Measurements from ENCODE around the gene ZMIZ1.

DNA sequence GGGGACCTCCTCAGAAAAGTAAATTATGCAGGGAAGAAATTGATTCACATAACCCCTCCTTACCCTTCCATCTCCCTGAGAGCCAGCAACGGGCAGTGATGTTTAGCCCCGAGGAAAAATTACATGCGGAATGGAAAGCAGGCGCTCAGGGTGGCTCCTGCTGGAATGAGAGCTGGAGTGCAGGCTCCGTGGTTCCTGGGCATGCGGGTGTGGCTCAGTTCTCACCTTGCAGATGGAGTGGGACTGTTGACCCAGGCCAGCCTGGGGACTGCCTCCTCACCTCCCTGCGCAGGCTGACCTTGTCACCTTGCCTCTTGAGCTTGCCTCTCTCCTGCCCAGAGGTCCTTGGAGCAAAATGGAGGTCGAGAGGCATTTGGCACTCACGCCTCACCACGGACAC is 195.2 kb downstream of the ZMIZ1 start:
- TF ChIP-seq POLR2A (IDR thresholded peaks at IDR 0.05; ENCODE audit: borderline replicate concordance, extremely low read depth, insufficient read depth, insufficient read length) (no peak), POLR2AphosphoS5 (IDR thresholded peaks at IDR 0.05; ENCODE audit: low read depth, low read length) (no peak), EZH2phosphoT487 (IDR thresholded peaks at IDR 0.05; ENCODE audit: borderline replicate concordance) (no peak), RAD21 (IDR thresholded peaks at IDR 0.05; ENCODE audit: low read depth) (no peak)
- TF ChIP-seq, protein P1, sequence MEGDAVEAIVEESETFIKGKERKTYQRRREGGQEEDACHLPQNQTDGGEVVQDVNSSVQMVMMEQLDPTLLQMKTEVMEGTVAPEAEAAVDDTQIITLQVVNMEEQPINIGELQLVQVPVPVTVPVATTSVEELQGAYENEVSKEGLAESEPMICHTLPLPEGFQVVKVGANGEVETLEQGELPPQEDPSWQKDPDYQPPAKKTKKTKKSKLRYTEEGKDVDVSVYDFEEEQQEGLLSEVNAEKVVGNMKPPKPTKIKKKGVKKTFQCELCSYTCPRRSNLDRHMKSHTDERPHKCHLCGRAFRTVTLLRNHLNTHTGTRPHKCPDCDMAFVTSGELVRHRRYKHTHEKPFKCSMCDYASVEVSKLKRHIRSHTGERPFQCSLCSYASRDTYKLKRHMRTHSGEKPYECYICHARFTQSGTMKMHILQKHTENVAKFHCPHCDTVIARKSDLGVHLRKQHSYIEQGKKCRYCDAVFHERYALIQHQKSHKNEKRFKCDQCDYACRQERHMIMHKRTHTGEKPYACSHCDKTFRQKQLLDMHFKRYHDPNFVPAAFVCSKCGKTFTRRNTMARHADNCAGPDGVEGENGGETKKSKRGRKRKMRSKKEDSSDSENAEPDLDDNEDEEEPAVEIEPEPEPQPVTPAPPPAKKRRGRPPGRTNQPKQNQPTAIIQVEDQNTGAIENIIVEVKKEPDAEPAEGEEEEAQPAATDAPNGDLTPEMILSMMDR (IDR thresholded peaks at IDR 0.05 in 2 of 3, conservative IDR thresholded peaks at IDR 0.05 in 1 of 3; ENCODE audit: borderline replicate concordance in 1 of 3, insufficient read depth in 1 of 3, low read depth in 2 of 3, low read length in 2 of 3): no peak
